ENCODE measurements around the gene TRIP12. TPM values are rescaled to one million over a fixed set of nuclear protein-coding genes. Genes with fewer than 3 reads are reported as not detected.
A peak's percentile ranks its signal among the peaks of the same experiment; 100 is the strongest.

TRIP12 gene
- total and polyA plus RNA-seq, 2 of the 13 experiments (the other 11 are each of a cell fraction or from before 2014, with no cell fraction given) = 72.1 to 153 TPM

- TF ChIP-seq HNRNPUL1 (IDR thresholded peaks at IDR 0.05; ENCODE audit: low read depth, low read length) (no peak), JARID2 (CRISPR knock-in tag; IDR thresholded peaks at IDR 0.05; ENCODE audit: insufficient replicate concordance) (no peak), RBAK (CRISPR knock-in tag; IDR thresholded peaks at IDR 0.05) (0 out of 2 replicates have a peak, but pooled peaks have one; percentile 24), FOXA3 (CRISPR knock-in tag; IDR thresholded peaks at IDR 0.05) (no peak), AHR (CRISPR knock-in tag; IDR thresholded peaks at IDR 0.05) (peak; percentile 79), IKZF1 (IDR thresholded peaks at IDR 0.05) (no peak), SALL1 (CRISPR knock-in tag; IDR thresholded peaks at IDR 0.05) (peak; percentile 70; the same call in 1 of the 2 replicates), ERF (CRISPR knock-in tag; IDR thresholded peaks at IDR 0.05) (no peak), ZNF446 (CRISPR knock-in tag; IDR thresholded peaks at IDR 0.05) (no peak; the same call in 1 of the 2 replicates), HMG20B (CRISPR knock-in tag; conservative IDR thresholded peaks at IDR 0.05) (no peak), ZNF138 (CRISPR knock-in tag; IDR thresholded peaks at IDR 0.05; ENCODE audit: low read depth) (no peak), FOXC1 (CRISPR knock-in tag; IDR thresholded peaks at IDR 0.05; ENCODE audit: borderline replicate concordance) (peak; percentile 76), TBX2 (CRISPR knock-in tag; IDR thresholded peaks at IDR 0.05; ENCODE audit: borderline replicate concordance) (peak; percentile 49; the same call in 1 of the 2 replicates), MYPOP (CRISPR knock-in tag; IDR thresholded peaks at IDR 0.05) (peak; percentile 48; the same call in 1 of the 2 replicates), NCOA2 (CRISPR knock-in tag; IDR thresholded peaks at IDR 0.05) (no peak), HNRNPL (IDR thresholded peaks at IDR 0.05; ENCODE audit: low read depth, low read length) (0 out of 2 replicates have a peak, but pooled peaks have one; percentile 10), ZKSCAN1 (IDR thresholded peaks at IDR 0.05; ENCODE audit: low read length) (no peak), NFE2L1 (CRISPR knock-in tag; IDR thresholded peaks at IDR 0.05; ENCODE audit: borderline replicate concordance) (0 out of 2 replicates have a peak, but pooled peaks have one; percentile 21), ZNF512 (CRISPR knock-in tag; IDR thresholded peaks at IDR 0.05) (0 out of 2 replicates have a peak, but pooled peaks have one; percentile 29), PRMT3 (CRISPR knock-in tag; IDR thresholded peaks at IDR 0.05; ENCODE audit: borderline replicate concordance, low read depth) (no peak), POGZ (CRISPR knock-in tag; IDR thresholded peaks at IDR 0.05) (no peak), ELF1 (CRISPR knock-in tag; IDR thresholded peaks at IDR 0.05) (no peak)
- TF ChIP-seq, protein P1, sequence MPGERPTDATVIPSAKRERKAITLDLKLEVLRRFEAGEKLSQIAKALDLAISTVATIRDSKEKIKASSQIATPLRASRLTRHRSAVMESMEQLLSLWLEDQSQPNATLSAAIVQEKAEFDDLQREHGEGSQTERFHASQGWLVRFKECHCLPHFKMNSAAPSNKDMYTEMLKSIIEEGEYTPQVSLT (CRISPR knock-in tag; IDR thresholded peaks at IDR 0.05; ENCODE audit: borderline replicate concordance, low read depth) = no peak
- TF ChIP-seq, protein P2, sequence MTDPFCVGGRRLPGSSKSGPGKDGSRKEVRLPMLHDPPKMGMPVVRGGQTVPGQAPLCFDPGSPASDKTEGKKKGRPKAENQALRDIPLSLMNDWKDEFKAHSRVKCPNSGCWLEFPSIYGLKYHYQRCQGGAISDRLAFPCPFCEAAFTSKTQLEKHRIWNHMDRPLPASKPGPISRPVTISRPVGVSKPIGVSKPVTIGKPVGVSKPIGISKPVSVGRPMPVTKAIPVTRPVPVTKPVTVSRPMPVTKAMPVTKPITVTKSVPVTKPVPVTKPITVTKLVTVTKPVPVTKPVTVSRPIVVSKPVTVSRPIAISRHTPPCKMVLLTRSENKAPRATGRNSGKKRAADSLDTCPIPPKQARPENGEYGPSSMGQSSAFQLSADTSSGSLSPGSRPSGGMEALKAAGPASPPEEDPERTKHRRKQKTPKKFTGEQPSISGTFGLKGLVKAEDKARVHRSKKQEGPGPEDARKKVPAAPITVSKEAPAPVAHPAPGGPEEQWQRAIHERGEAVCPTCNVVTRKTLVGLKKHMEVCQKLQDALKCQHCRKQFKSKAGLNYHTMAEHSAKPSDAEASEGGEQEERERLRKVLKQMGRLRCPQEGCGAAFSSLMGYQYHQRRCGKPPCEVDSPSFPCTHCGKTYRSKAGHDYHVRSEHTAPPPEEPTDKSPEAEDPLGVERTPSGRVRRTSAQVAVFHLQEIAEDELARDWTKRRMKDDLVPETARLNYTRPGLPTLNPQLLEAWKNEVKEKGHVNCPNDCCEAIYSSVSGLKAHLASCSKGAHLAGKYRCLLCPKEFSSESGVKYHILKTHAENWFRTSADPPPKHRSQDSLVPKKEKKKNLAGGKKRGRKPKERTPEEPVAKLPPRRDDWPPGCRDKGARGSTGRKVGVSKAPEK (CRISPR knock-in tag; IDR thresholded peaks at IDR 0.05; ENCODE audit: borderline replicate concordance) = peak; percentile 83; the same call in 1 of the 2 replicates
Measured at GRCh38 chr2:229922449-229923386, 909 bp upstream of the TRIP12 start, which contains the start of gene FBXO36 (continued).
